Endothelial cell of umbilical vein (primary cell): ENCODE measurements around the gene KRTAP10-8. TPM values are rescaled to one million over a fixed set of nuclear protein-coding genes. Genes with fewer than 3 reads are reported as not detected.

ENCODE experiments used
- BruUV-seq: library from RNA; stranded (reverse); fragments of 400-500 nt; replicated peaks from 2 replicates; lab custom pipeline; 2021; lab: Mats Ljungman, UMichigan
- CTCF ChIA-PET: fragments of 300-600, 350-600 bp; sonication (Branson Sonifier 250); formaldehyde crosslinking; loops from one replicate; lab custom pipeline; 2021; ENCODE audit warnings: antibody characterized with exemption, inconsistent platforms; lab: Charles Lee
- POLR2A ChIA-PET: fragments of 300-600, 350-600 bp; sonication (Branson Sonifier 250); formaldehyde crosslinking; loops from one replicate; lab custom pipeline; 2021; ENCODE audit warnings: antibody characterized with exemption, inconsistent platforms; lab: Charles Lee
- DNase-seq: peaks from one replicate; pipeline ENCODE4 v3.0.0-alpha.2; 2011; ENCODE audit warnings: low read depth, low spot score
- FAIRE-seq: peaks from 2 replicates; lab custom pipeline; 2011; peaks lifted over from hg19 to GRCh38; lab: Jason Lieb, UNC
- H2AFZ ChIP-seq: 2 replicates; pipeline ENCODE4 v1.6.0; 2012; ENCODE audit warnings: low read depth, low read length, control low read depth, inconsistent platforms
- H3K27ac ChIP-seq: 2 replicates; pipeline ENCODE4 v1.5.1; 2011; ENCODE audit warnings: low read depth, mild to moderate bottlenecking, control low read depth, low read length, moderate library complexity; ENCODE audit not compliant: insufficient read depth
- H3K27me3 ChIP-seq, 2 experiments: 2 replicates each; pipeline versions ENCODE4 v1.6.0 to v1.6.1; 2011; ENCODE audit warnings: low read length in 2 of 2, mixed read lengths in 1 of 2; ENCODE audit not compliant: control insufficient read depth in 2 of 2, insufficient read depth in 2 of 2
- H3K36me3 ChIP-seq, 2 experiments: 2 replicates in 1 of 2; 3 replicates in 1 of 2; pipeline ENCODE4 v1.5.1; 2011; ENCODE audit warnings: low read length in 2 of 2, mild to moderate bottlenecking in 1 of 2, moderate library complexity in 1 of 2; ENCODE audit not compliant: control insufficient read depth in 2 of 2, insufficient read depth in 2 of 2; ENCODE audit errors: extremely low read depth in 1 of 2
- H3K4me1 ChIP-seq: 3 replicates; pipeline ENCODE4 v1.5.1; 2011; ENCODE audit warnings: mild to moderate bottlenecking, low read length; ENCODE audit not compliant: control insufficient read depth, insufficient read depth; ENCODE audit errors: extremely low read depth
- H3K4me2 ChIP-seq: 2 replicates; pipeline ENCODE4 v1.6.1; 2011; ENCODE audit warnings: low read length, control low read depth, mixed read lengths; ENCODE audit not compliant: insufficient read depth
- H3K4me3 ChIP-seq, 3 experiments: fragments of 200-600 bp in 1 of 3; sonication (generic), shearing (Covaris generic) in 1 of 3; replicated peaks in 1 of 3; 2 replicates each; pipeline ENCODE4 v1.5.1; 2011 to 2016; ENCODE audit warnings: control low read depth in 3 of 3, low read length in 3 of 3, mild to moderate bottlenecking in 2 of 3, inconsistent platforms in 1 of 3, low read depth in 1 of 3, moderate library complexity in 1 of 3; ENCODE audit not compliant: insufficient read depth in 1 of 3
- H3K79me2 ChIP-seq: 2 replicates; pipeline ENCODE4 v1.6.0; 2012; ENCODE audit warnings: low read length, inconsistent platforms; ENCODE audit not compliant: control insufficient read depth, insufficient read depth
- H3K9ac ChIP-seq: replicated peaks from 2 replicates; pipeline ENCODE3; 2011; ENCODE audit warnings: low read length, control low read depth; ENCODE audit not compliant: insufficient read depth; ENCODE audit errors: extremely low read depth
- H3K9me1 ChIP-seq: replicated peaks from 3 replicates; pipeline ENCODE4 v1.6.0; 2011; ENCODE audit warnings: mild to moderate bottlenecking, low read length; ENCODE audit not compliant: control insufficient read depth, insufficient read depth; ENCODE audit errors: extremely low read depth
- H3K9me3 ChIP-seq: replicated peaks from 2 replicates; pipeline ENCODE4 v1.5.1; 2012; ENCODE audit warnings: low read length, inconsistent platforms; ENCODE audit not compliant: control insufficient read depth, insufficient read depth
- H4K20me1 ChIP-seq: replicated peaks from 2 replicates; pipeline ENCODE3; 2011; ENCODE audit warnings: mild to moderate bottlenecking, low read length; ENCODE audit not compliant: control insufficient read depth, insufficient read depth; ENCODE audit errors: extremely low read depth
- EZH2 ChIP-seq: IDR thresholded peaks from 2 replicates; pipeline ENCODE4 v1.6.1; 2012; ENCODE audit warnings: borderline replicate concordance, low read depth, mild to moderate bottlenecking, moderate library complexity, low read length, inconsistent platforms; ENCODE audit not compliant: severe bottlenecking
- FOS ChIP-seq: IDR thresholded peaks from 2 replicates; pipeline ENCODE4 v1.6.1; 2011; ENCODE audit warnings: mild to moderate bottlenecking, low read length, moderate library complexity, borderline replicate concordance; ENCODE audit not compliant: insufficient read depth
- GATA2 ChIP-seq: IDR thresholded peaks from 2 replicates; pipeline ENCODE4 v1.7.0; 2011; ENCODE audit warnings: low read depth, mild to moderate bottlenecking, moderate library complexity, mixed read lengths, low read length; ENCODE audit not compliant: insufficient read length, insufficient read depth
- JUN ChIP-seq: IDR thresholded peaks from 2 replicates; pipeline ENCODE4 v1.6.1; 2011; ENCODE audit warnings: borderline replicate concordance, low read depth; ENCODE audit not compliant: insufficient read length, insufficient read depth
- MAX ChIP-seq: IDR thresholded peaks from 2 replicates; pipeline ENCODE4 v1.6.1; 2011; ENCODE audit not compliant: insufficient read depth, insufficient read length
- MYC ChIP-seq: IDR thresholded peaks from one replicate; pipeline ENCODE4 v1.6.1; 2011; ENCODE audit warnings: mild to moderate bottlenecking, low read depth, low read length
- POLR2A ChIP-seq: IDR thresholded peaks from 2 replicates; pipeline ENCODE4 v1.6.1; 2012; ENCODE audit warnings: low read depth, mild to moderate bottlenecking, control low read depth, low read length
- POLR2AphosphoS5 ChIP-seq: IDR thresholded peaks from 2 replicates; pipeline ENCODE4 v1.6.1; 2012; ENCODE audit warnings: low read depth, mild to moderate bottlenecking, control low read depth, low read length, moderate library complexity; ENCODE audit not compliant: insufficient read depth
- dilution Hi-C: fragments of 300-500 bp; cut with MboI; formaldehyde crosslinking; loops from one replicate; pipeline ENCODE4 v1.15.0; 2019; ENCODE audit warnings: low sequenced_read_pairs; ENCODE audit not compliant: extremely low pct_ligation_motif_present
- intact Hi-C: fragments of 100-400 bp; cut with micrococcal nuclease; formaldehyde crosslinking; loops from one replicate; pipeline ENCODE4 v1.10.0; 2022
- polyA plus RNA-seq, 4 experiments: library from polyadenylated mRNA; depleted of rRNA in 3 of 4; stranded (reverse) in 3 of 4; unstranded in 1 of 4; fragments of >200 nt; gene quantifications; 2 replicates each; pipeline versions ENCODE4 v1.2.1 to v1.2.3, GENCODE V29; 2011 to 2012; ENCODE audit warnings: missing spikeins in 1 of 4
- total RNA-seq: library from RNA; stranded (reverse); gene quantifications from 2 replicates; pipeline ENCODE4 v1.2.3, GENCODE V29; 2021
- TF ChIP-seq, protein P1 (sequence below), 2 donors: IDR thresholded peaks; 1 replicate in 1 of 2; 2 replicates in 1 of 2; pipeline ENCODE4 v1.5.1; 2011; ENCODE audit warnings: low read length in 2 of 2, mild to moderate bottlenecking in 2 of 2, moderate library complexity in 2 of 2, control low read depth in 1 of 2, inconsistent platforms in 1 of 2, low read depth in 1 of 2; ENCODE audit not compliant: insufficient read depth in 1 of 2; ENCODE audit errors: extremely low read depth in 1 of 2

The KRTAP10-8 gene
- total and polyA plus RNA-seq, 2 donors (not counting 3 experiments of a cell fraction or from before 2014, with no cell fraction given) = not detected

DNA sequence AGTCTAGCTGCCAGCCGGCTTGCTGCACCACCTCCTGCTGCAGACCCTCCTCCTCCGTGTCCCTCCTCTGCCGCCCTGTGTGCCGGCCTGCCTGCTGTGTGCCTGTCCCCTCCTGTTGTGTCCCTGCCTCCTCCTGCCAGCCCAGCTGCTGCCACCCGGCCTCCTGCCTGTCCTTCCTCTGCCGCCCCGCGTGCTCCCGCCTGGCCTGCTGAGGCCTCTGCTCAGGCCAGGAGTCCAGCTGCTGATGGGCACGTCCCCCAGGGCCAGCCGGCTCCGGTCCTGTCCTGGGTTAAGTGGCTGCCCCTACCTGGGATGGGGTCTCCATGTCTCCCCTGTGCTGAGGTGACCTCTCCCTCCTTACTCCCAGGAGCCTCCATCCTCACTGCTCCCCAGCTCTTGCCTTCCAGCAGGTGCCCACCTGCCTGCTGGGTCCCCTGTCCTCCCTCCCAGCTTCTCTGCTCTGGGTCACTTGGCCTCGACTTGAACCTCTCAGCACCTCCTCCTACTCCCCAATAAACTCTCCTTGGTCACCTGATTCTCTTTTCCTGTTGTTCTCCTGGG is 870 bp downstream of the KRTAP10-8 start:
- Histone ChIP-seq H3K27me3 (no peaks in the 10 kb centered on the region), H3K4me1 (no peaks in the 10 kb centered on the region), H3K4me2 (no peak overlapping the region), H2AFZ (no peak overlapping the region), H3K79me2 (no peaks in the 10 kb centered on the region), H4K20me1 (no peaks in the 10 kb centered on the region), H3K9me3 (peaks cover 5% of the 10 kb centered on the region), H3K9me1 (no peaks in the 10 kb centered on the region), H3K27ac (no peak overlapping the region), H3K9ac (no peak overlapping the region), H3K4me3 (no peak overlapping the region), H3K36me3 (no peaks in the 10 kb centered on the region)
- intact Hi-C loops (no loop called here), dilution Hi-C loops (no loop called here)
- FAIRE-seq = no peak
- DNase-seq = no peak
- ChIA-PET CTCF (no interaction called here), POLR2A (no interaction called here)
- no peak for TF ChIP-seq POLR2AphosphoS5
- no peak for TF ChIP-seq MYC
- TF ChIP-seq POLR2A = no peak
- no peak for TF ChIP-seq FOS
- TF ChIP-seq EZH2 = no peak
- no peak for TF ChIP-seq JUN
- no TSS peak for BruUV-seq

- dilution Hi-C loops = no loop called here
- TF ChIP-seq EZH2 (no peak), JUN (no peak), POLR2AphosphoS5 (no peak), POLR2A (no peak), GATA2 (no peak), MAX (no peak), MYC (no peak), FOS (no peak)
- TF ChIP-seq, protein P1, sequence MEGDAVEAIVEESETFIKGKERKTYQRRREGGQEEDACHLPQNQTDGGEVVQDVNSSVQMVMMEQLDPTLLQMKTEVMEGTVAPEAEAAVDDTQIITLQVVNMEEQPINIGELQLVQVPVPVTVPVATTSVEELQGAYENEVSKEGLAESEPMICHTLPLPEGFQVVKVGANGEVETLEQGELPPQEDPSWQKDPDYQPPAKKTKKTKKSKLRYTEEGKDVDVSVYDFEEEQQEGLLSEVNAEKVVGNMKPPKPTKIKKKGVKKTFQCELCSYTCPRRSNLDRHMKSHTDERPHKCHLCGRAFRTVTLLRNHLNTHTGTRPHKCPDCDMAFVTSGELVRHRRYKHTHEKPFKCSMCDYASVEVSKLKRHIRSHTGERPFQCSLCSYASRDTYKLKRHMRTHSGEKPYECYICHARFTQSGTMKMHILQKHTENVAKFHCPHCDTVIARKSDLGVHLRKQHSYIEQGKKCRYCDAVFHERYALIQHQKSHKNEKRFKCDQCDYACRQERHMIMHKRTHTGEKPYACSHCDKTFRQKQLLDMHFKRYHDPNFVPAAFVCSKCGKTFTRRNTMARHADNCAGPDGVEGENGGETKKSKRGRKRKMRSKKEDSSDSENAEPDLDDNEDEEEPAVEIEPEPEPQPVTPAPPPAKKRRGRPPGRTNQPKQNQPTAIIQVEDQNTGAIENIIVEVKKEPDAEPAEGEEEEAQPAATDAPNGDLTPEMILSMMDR (IDR thresholded peaks at IDR 0.05; ENCODE audit: extremely low read depth in 1 of 2, insufficient read depth in 1 of 2, low read depth in 1 of 2, low read length in 2 of 2) = no peak
- no TSS peak for BruUV-seq
- no peaks in the 10 kb centered on the region for H4K20me1 ChIP-seq
- no peaks in the 10 kb centered on the region for H3K79me2 ChIP-seq
- peaks cover 5% of the 10 kb centered on the region for H3K9me3 ChIP-seq
- H3K4me1 ChIP-seq = no peaks in the 10 kb centered on the region
- CTCF ChIA-PET = no interaction called here
- no peak overlapping the region for H3K27ac ChIP-seq
- H3K4me3 ChIP-seq = no peak overlapping the region
- FAIRE-seq (no peak), DNase-seq (no peak)
- POLR2A ChIA-PET = no interaction called here
- intact Hi-C loops = no loop called here
- no peaks in the 10 kb centered on the region for H3K36me3 ChIP-seq
- no peak overlapping the region for H2AFZ ChIP-seq
- no peaks in the 10 kb centered on the region for H3K9me1 ChIP-seq
- H3K4me2 ChIP-seq = no peak overlapping the region
- H3K27me3 ChIP-seq = no peaks in the 10 kb centered on the region
- no peak overlapping the region for H3K9ac ChIP-seq
These were observed 1.7 kb downstream of the KRTAP10-8 start for GRCh38 chr21:44613386-44614155.
